HEK293 (cell line): ENCODE measurements around the gene RNF121.

Experiments
- CTCF ChIA-PET: fragments of 350-600 bp; formaldehyde crosslinking; extraction: SDS; loops from one replicate; lab custom pipeline; 2021; ENCODE audit warnings: antibody characterized with exemption; lab: Yijun Ruan, JAX
- POLR2A ChIA-PET: fragments of 300-600 bp; formaldehyde crosslinking; extraction: SDS; loops from one replicate; lab custom pipeline; 2020; ENCODE audit warnings: antibody characterized with exemption, inconsistent platforms; lab: Yijun Ruan, JAX
- H3K27ac ChIP-seq: fragments of 200-500 bp; sonication (Bioruptor generic); 2 replicates; pipeline ENCODE4 v1.5.1; 2014; ENCODE audit warnings: low read depth, low read length, control low read depth, inconsistent platforms; ENCODE audit errors: extremely low read depth
- H3K36me3 ChIP-seq, 2 experiments: fragments of 200-500 bp in 1 of 2; sonication (Bioruptor generic) in 1 of 2; 1 replicate in 1 of 2; 2 replicates in 1 of 2; pipeline ENCODE4 v1.5.1; 2014 to 2017; ENCODE audit warnings: inconsistent platforms in 2 of 2, low read length in 2 of 2; ENCODE audit not compliant: control insufficient read depth in 2 of 2, insufficient read depth in 1 of 2
- H3K4me1 ChIP-seq: fragments of 200-500 bp; sonication (Bioruptor generic); 2 replicates; pipeline ENCODE4 v1.5.1; 2014; ENCODE audit warnings: mild to moderate bottlenecking, low read length, inconsistent platforms; ENCODE audit not compliant: control insufficient read depth, insufficient read depth
- H3K4me3 ChIP-seq: 2 replicates; pipeline ENCODE4 v1.5.1; 2011; ENCODE audit warnings: low read depth, mild to moderate bottlenecking, control low read depth, low read length, moderate library complexity
- H3K9me3 ChIP-seq: fragments of 200-500 bp; sonication (Bioruptor generic); 2 replicates; pipeline ENCODE4 v1.5.1; 2014; ENCODE audit warnings: low read depth, low read length, inconsistent platforms; ENCODE audit not compliant: control insufficient read depth, insufficient read depth
- ATF2 ChIP-seq: fragments of 450-650 bp; formaldehyde crosslinking; IDR thresholded peaks from 2 replicates; pipeline ENCODE4 v1.5.1; 2016; ENCODE audit warnings: missing biosample characterization, missing genetic modification characterization, low read depth
- KLF16 ChIP-seq: fragments of 450-650 bp; formaldehyde crosslinking; IDR thresholded peaks from 2 replicates; pipeline ENCODE4 v1.5.1; 2017; ENCODE audit warnings: missing biosample characterization, missing genetic modification characterization
- MEIS1 ChIP-seq: sonication (generic); formaldehyde crosslinking; IDR thresholded peaks from 2 replicates; pipeline ENCODE4 v1.8.1; 2022; ENCODE audit warnings: missing genetic modification reagents, mild to moderate bottlenecking, borderline replicate concordance
- PRDM1 ChIP-seq: fragments of 450-650 bp; formaldehyde crosslinking; IDR thresholded peaks from 2 replicates; pipeline ENCODE4; 2016; ENCODE audit warnings: missing biosample characterization, missing genetic modification characterization
- RBAK ChIP-seq: fragments of 450-650 bp; formaldehyde crosslinking; IDR thresholded peaks from 2 replicates; pipeline ENCODE4 v1.5.1; 2016; ENCODE audit warnings: missing biosample characterization, missing genetic modification characterization
- SP3 ChIP-seq: fragments of 450-650 bp; formaldehyde crosslinking; IDR thresholded peaks from 2 replicates; pipeline ENCODE4 v1.5.1; 2016; ENCODE audit warnings: missing biosample characterization, missing genetic modification characterization
- WT1 ChIP-seq: fragments of 450-650 bp; formaldehyde crosslinking; IDR thresholded peaks from 2 replicates; pipeline ENCODE4 v1.5.1; 2016; ENCODE audit warnings: missing biosample characterization, missing genetic modification characterization
- ZFHX2 ChIP-seq: fragments of 450-650 bp; formaldehyde crosslinking; conservative IDR thresholded peaks from 2 replicates; pipeline ENCODE4 v1.5.1; 2016; ENCODE audit warnings: missing biosample characterization, missing genetic modification characterization
- ZFP41 ChIP-seq: fragments of 450-650 bp; formaldehyde crosslinking; IDR thresholded peaks from 2 replicates; pipeline ENCODE4 v1.5.1; 2016; ENCODE audit warnings: missing biosample characterization, missing genetic modification characterization, borderline replicate concordance
- ZNF157 ChIP-seq: fragments of 450-650 bp; formaldehyde crosslinking; IDR thresholded peaks from 2 replicates; pipeline ENCODE4 v1.5.1; 2016; ENCODE audit warnings: missing biosample characterization, missing genetic modification characterization
- ZNF223 ChIP-seq: fragments of 450-650 bp; formaldehyde crosslinking; IDR thresholded peaks from 2 replicates; pipeline ENCODE4 v1.5.1; 2016; ENCODE audit warnings: missing biosample characterization, missing genetic modification characterization
- ZNF23 ChIP-seq: fragments of 450-650 bp; formaldehyde crosslinking; IDR thresholded peaks from 2 replicates; pipeline ENCODE4 v1.5.1; 2016; ENCODE audit warnings: missing biosample characterization, missing genetic modification characterization, borderline replicate concordance
- ZNF335 ChIP-seq: fragments of 450-650 bp; formaldehyde crosslinking; conservative IDR thresholded peaks from 2 replicates; pipeline ENCODE4 v1.5.1; 2016; ENCODE audit warnings: missing biosample characterization, missing genetic modification characterization
- ZNF394 ChIP-seq: fragments of 450-650 bp; formaldehyde crosslinking; IDR thresholded peaks from 2 replicates; pipeline ENCODE4 v1.5.1; 2016; ENCODE audit warnings: missing biosample characterization, missing genetic modification characterization, mild to moderate bottlenecking, moderate library complexity, borderline replicate concordance
- ZNF48 ChIP-seq: fragments of 450-650 bp; formaldehyde crosslinking; IDR thresholded peaks from 2 replicates; pipeline ENCODE4 v1.5.1; 2016; ENCODE audit warnings: missing biosample characterization, missing genetic modification characterization
- ZNF530 ChIP-seq: fragments of 450-650 bp; formaldehyde crosslinking; IDR thresholded peaks from 2 replicates; pipeline ENCODE4 v1.5.1; 2016; ENCODE audit warnings: low read depth, missing biosample characterization, missing genetic modification characterization
- ZNF621 ChIP-seq: fragments of 450-650 bp; formaldehyde crosslinking; IDR thresholded peaks from 2 replicates; pipeline ENCODE4 v1.5.1; 2017; ENCODE audit warnings: missing biosample characterization, missing genetic modification characterization
- ZNF626 ChIP-seq: fragments of 450-650 bp; sonication (Bioruptor Pico); formaldehyde crosslinking; IDR thresholded peaks from 2 replicates; pipeline ENCODE4 v1.5.1; 2018; ENCODE audit warnings: missing biosample characterization, missing genetic modification characterization, inconsistent platforms
- ZNF692 ChIP-seq: fragments of 450-650 bp; formaldehyde crosslinking; IDR thresholded peaks from 2 replicates; pipeline ENCODE4 v1.5.1; 2016; ENCODE audit warnings: missing biosample characterization, missing genetic modification characterization
- ZSCAN30 ChIP-seq: fragments of 450-650 bp; IDR thresholded peaks from 2 replicates; pipeline ENCODE4 v1.5.1; 2018; ENCODE audit warnings: missing biosample characterization, mild to moderate bottlenecking, missing genetic modification characterization, moderate library complexity
- TF ChIP-seq, protein P1 (sequence below): fragments of 450-650 bp; formaldehyde crosslinking; IDR thresholded peaks from 2 replicates; pipeline ENCODE4 v1.5.1; 2016; ENCODE audit warnings: missing biosample characterization, missing genetic modification characterization
- TF ChIP-seq, protein P2 (sequence below): fragments of 450-650 bp; formaldehyde crosslinking; IDR thresholded peaks from 2 replicates; pipeline ENCODE4 v1.5.1; 2016; ENCODE audit warnings: missing biosample characterization, missing genetic modification characterization

The RNF121 gene

GRCh38 chr11:72039031-72039855 lies 110.4 kb downstream of the RNF121 start:
- TF ChIP-seq ZNF626 (tag by site-specific recombination), result no peak
- no peak for TF ChIP-seq RBAK (tag by site-specific recombination)
- TF ChIP-seq ZNF335 (tag by site-specific recombination), result 0 out of 2 replicates have a peak, but pooled peaks have one; percentile 37
- TF ChIP-seq ZNF48, result no peak
- TF ChIP-seq WT1 (tag by site-specific recombination), result no peak
- TF ChIP-seq MEIS1 (CRISPR knock-in tag), result no peak
- TF ChIP-seq, protein P1, sequence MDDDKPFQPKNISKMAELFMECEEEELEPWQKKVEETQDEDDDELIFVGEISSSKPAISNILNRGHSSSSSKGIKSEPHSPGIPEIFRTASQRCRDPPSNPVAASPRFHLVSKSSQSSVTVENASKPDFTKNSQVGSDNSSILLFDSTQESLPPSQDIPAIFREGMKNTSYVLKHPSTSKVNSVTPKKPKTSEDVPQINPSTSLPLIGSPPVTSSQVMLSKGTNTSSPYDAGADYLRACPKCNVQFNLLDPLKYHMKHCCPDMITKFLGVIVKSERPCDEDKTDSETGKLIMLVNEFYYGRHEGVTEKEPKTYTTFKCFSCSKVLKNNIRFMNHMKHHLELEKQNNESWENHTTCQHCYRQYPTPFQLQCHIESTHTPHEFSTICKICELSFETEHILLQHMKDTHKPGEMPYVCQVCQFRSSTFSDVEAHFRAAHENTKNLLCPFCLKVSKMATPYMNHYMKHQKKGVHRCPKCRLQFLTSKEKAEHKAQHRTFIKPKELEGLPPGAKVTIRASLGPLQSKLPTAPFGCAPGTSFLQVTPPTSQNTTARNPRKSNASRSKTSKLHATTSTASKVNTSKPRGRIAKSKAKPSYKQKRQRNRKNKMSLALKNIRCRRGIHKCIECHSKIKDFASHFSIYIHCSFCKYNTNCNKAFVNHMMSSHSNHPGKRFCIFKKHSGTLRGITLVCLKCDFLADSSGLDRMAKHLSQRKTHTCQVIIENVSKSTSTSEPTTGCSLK (tag by site-specific recombination), result no peak
- 0 out of 2 replicates have a peak, but pooled peaks have one; percentile 7 for TF ChIP-seq ZFHX2 (tag by site-specific recombination)
- TF ChIP-seq KLF16 (tag by site-specific recombination), result no peak
- TF ChIP-seq ZNF394 (tag by site-specific recombination), result no peak
- TF ChIP-seq, protein P2, sequence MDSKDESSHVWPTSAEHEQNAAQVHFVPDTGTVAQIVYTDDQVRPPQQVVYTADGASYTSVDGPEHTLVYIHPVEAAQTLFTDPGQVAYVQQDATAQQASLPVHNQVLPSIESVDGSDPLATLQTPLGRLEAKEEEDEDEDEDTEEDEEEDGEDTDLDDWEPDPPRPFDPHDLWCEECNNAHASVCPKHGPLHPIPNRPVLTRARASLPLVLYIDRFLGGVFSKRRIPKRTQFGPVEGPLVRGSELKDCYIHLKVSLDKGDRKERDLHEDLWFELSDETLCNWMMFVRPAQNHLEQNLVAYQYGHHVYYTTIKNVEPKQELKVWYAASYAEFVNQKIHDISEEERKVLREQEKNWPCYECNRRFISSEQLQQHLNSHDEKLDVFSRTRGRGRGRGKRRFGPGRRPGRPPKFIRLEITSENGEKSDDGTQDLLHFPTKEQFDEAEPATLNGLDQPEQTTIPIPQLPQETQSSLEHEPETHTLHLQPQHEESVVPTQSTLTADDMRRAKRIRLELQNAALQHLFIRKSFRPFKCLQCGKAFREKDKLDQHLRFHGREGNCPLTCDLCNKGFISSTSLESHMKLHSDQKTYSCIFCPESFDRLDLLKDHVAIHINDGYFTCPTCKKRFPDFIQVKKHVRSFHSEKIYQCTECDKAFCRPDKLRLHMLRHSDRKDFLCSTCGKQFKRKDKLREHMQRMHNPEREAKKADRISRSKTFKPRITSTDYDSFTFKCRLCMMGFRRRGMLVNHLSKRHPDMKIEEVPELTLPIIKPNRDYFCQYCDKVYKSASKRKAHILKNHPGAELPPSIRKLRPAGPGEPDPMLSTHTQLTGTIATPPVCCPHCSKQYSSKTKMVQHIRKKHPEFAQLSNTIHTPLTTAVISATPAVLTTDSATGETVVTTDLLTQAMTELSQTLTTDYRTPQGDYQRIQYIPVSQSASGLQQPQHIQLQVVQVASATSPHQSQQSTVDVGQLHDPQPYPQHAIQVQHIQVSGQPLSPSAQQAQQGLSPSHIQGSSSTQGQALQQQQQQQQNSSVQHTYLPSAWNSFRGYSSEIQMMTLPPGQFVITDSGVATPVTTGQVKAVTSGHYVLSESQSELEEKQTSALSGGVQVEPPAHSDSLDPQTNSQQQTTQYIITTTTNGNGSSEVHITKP (tag by site-specific recombination), result no peak
- no peak for TF ChIP-seq ZNF23
- TF ChIP-seq ZNF157 (tag by site-specific recombination), result no peak
- no peak for TF ChIP-seq PRDM1 (tag by site-specific recombination)
- no peak for TF ChIP-seq SP3
- TF ChIP-seq ATF2, result no peak
- TF ChIP-seq ZFP41 (tag by site-specific recombination), result no peak
- TF ChIP-seq ZNF692 (tag by site-specific recombination), result no peak
- no peak for TF ChIP-seq ZNF621
- no peak for TF ChIP-seq ZNF530 (tag by site-specific recombination)
- no peak for TF ChIP-seq ZSCAN30 (tag by site-specific recombination)
- TF ChIP-seq ZNF223 (tag by site-specific recombination), result peak; percentile 33; the same call in 1 of the 2 replicates
- Histone ChIP-seq H3K36me3 (peaks cover 3 to 11% of the 10 kb centered on the region in 2 experiments; a peak in 2 of 3 replicates), H3K4me1 (peaks cover 22% of the 10 kb centered on the region), H3K27ac (0 out of 2 replicates have a peak overlapping the region, but pooled peaks have one; percentile 28), H3K9me3 (no peaks in the 10 kb centered on the region), H3K4me3 (peak overlapping the region; percentile 59)
- CTCF ChIA-PET, result interaction anchor here (1.0 to 2.2 kb wide), 6 partner anchors 9 to 145 kb away, joined by 3 to 14 read pairs (median 5); no protein-coding TSS in a partner anchor
- POLR2A ChIA-PET, result interaction anchor here (0.5 to 1.7 kb wide), 3 partner anchors 40 to 67 kb away, joined by 3 to 8 read pairs (median 4); no protein-coding TSS in a partner anchor
